ENCODE data around the gene NXPE4.

NXPE4 gene

GRCh38 chr11:114559425-114560310 is 35.9 kb downstream of the NXPE4 start, which contains the start of gene NXPE1:
Gene NXPE1, minus strand, starts transcription at chr11:114559881. Its CDS starts 8,680 bp downstream, at chr11:114551201.
- no peak for DNase-seq (ENCODE audit: low spot score)

DNA sequence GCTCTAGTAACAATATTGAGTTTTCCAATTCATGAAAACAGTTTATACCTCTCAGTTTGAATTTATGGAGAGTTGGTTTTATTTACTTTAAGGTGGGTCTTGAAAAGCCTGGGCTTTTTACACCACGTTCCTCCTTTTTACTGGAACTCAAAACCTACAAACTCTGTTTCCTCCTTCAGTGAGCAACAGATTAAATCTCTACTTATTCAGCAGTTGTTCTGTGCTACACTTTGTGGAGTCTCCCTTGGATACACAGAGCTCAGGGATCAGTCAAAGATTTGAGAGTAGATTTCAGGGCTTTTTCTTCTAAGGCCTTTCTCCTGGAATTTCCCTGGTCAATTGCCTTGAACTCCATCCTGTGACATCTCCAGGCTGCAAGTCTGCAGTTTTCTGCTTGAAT is 39.5 kb downstream of the NXPE4 start:
- no peak for DNase-seq (ENCODE audit: low spot score)

DNA sequence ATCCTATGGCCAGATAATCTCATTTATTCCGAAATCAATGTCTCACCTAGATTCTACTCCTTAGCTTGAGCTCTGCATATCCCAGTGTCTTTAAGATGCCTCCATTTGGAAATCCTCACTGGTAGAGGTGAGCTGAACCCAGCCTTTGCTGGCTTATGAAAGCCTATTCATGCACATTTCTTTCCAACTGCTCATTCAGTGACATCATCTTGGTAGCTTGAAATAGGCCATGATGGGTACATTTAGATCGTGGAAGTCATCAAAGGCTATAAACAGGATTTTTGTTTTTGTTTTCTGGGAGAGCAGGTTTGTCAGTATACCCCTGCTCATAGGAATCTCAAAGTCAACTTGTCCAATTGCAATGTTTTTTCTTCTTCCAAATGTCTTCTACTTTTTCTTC is 41.9 kb downstream of the NXPE4 start:
- DNase-seq (ENCODE audit: low spot score) = no peak

DNA sequence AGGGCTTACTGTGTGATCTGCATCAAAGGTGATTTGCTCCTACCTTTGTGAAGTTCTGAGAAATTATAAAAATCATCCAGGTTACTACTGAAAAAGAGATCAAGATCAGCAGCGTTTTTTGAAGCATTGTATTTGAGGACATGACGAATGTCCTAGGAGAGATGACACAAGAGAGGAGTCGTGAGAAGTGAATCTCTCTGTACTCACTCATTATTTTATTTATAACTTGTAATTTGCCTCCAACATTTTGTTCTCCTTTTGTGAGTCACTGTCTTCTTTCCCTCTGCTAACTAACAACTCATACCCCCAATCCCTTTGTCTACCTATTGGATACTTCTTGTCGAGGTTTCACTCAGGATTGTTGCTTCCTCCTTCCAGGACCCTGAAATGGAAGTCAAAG is 44.5 kb downstream of the NXPE4 start:
- DNase-seq (ENCODE audit: low spot score) = no peak

DNA sequence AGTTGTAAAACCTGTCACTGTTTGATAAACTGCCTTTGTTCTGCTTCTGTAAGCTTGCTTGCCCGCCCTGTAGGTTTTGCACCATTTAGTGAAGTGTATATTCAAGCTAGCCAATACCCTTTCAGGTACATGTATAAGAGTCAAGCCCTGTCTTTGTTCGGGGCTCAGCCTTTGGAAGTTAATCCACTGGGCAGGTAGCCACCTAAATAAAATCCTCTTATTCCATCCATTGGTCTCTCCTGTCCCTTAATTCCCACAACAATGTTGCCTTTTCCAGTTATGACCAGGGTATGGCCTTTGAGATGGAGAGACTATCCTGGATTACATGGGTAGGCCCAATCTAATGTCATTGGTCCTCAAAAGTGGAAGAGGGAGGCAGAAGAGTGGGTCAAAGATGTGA is 69.9 kb downstream of the NXPE4 start:
- DNase-seq (ENCODE audit: low spot score) = no peak

DNA sequence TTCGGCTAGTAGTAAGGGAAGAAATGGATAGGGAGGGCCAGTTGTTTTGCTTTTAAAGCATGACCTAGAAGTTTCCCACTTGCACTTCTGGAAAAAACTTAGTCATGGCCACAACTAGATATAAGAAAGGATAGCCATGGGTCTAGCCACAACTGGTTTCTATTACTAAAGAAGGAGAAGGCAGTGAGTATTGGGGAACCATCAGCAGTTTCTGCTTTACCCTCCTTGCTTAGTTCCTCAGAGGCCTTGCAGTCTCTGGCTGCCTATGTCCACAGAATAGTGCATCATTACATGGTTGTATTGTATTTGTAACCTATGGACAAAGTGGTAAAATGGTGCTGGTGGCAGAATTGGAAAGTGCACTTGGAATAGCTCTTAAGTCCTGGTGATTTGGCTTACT is 71.5 kb downstream of the NXPE4 start:
- no peak for DNase-seq (ENCODE audit: low spot score)

DNA sequence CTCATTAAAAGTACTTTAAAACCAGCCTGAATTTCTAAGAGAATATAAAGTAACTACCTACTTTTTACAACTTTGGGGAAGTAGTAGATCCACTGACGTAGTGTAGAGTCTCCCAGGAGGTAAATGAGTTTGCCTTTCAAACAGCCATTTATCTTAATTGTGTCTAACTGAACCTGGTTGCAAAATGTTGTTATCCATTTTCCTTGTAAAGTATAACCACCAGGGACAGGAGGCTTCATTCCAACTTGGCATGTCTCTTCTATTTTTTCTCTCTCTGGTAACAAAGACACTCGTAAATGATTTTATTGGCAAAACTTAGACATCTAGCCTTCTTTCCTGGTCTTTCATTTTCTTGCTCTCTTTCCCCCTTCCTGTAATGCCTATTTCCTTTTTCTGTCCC is 72.8 kb downstream of the NXPE4 start:
- no peak for DNase-seq (ENCODE audit: low spot score)
